ENCODE results near the gene ELMO3.
A peak's percentile ranks its signal among the peaks of the same experiment; 100 is the strongest.

Gene ELMO3

GRCh38 chr16:67155295-67156142 lies 43.4 kb upstream of the ELMO3 start:
- no peak overlapping the region for H3K27ac ChIP-seq (replicated peaks)
- no peak overlapping the region for H3K4me3 ChIP-seq (replicated peaks; ENCODE audit: insufficient read depth, low read length)
- TF ChIP-seq GABPA (IDR thresholded peaks at IDR 0.05; ENCODE audit: low read depth): peak; percentile 30; the same call in 1 of the 2 replicates
- TF ChIP-seq POLR2AphosphoS5 (IDR thresholded peaks at IDR 0.05; ENCODE audit: low read depth): no peak
- no peak for TF ChIP-seq SPI1 (IDR thresholded peaks at IDR 0.05; ENCODE audit: borderline replicate concordance, low read depth)
- TF ChIP-seq CTCF (IDR thresholded peaks at IDR 0.05; ENCODE audit: insufficient read depth, low read length): peak; percentile 99
- no peak for TF ChIP-seq REST (IDR thresholded peaks at IDR 0.05; ENCODE audit: insufficient replicate concordance, low read depth)
- H3K27me3 ChIP-seq (ENCODE audit: insufficient read depth, poor library complexity, severe bottlenecking): peaks cover 14% of the 10 kb centered on the region
- DNase-seq (ENCODE audit: low read depth in 1 of 2, low spot score in 1 of 2): peak; percentile 65 to 73

DNA sequence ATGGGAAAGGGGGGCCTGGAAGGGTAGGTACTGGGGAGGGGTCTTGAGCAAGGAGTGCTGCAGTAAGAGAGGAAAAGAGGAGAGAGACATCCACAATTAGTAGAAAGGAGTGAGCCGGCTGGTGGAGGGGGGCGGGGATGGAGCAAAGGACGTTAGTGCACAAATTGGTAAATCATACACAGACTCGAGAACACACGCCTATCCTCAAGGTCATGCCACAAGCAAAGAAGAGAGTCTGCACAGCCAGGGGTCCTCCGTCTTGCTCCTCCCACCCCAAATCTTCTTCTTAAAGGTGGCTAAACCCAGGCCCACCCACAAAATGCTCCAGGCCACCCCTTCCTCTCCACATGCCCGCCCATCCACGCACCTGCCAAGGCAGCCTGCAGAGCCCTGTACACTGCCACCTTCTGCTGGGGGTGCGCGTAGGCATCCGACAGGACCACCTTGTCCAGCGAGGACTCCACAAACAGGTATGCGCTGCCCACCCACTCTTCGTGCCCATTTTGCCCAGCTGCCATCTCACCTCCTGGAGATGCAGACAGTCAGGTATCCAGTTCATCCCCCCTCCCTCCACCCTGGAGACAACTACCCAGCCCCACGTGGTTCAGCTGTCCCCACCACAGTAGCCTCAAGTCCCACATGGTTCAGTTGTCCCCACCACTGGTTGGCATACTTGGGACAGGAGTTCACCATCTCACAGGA lies 42.6 kb upstream of the ELMO3 start:
- TF ChIP-seq REST (IDR thresholded peaks at IDR 0.05; ENCODE audit: insufficient replicate concordance, low read depth): no peak
- no peak for TF ChIP-seq GABPA (IDR thresholded peaks at IDR 0.05; ENCODE audit: low read depth)
- TF ChIP-seq CTCF (IDR thresholded peaks at IDR 0.05; ENCODE audit: insufficient read depth, low read length): no peak
- TF ChIP-seq SPI1 (IDR thresholded peaks at IDR 0.05; ENCODE audit: borderline replicate concordance, low read depth): no peak
- no peak for TF ChIP-seq POLR2AphosphoS5 (IDR thresholded peaks at IDR 0.05; ENCODE audit: low read depth)
- Histone ChIP-seq H3K4me3 (replicated peaks; ENCODE audit: insufficient read depth, low read length) (no peak overlapping the region), H3K27me3 (ENCODE audit: insufficient read depth, poor library complexity, severe bottlenecking) (peaks cover 6% of the 10 kb centered on the region), H3K27ac (replicated peaks) (no peak overlapping the region)
- DNase-seq (ENCODE audit: low read depth in 1 of 2, low spot score in 1 of 2): no peak

- no peak for TF ChIP-seq CTCF (IDR thresholded peaks at IDR 0.05; ENCODE audit: insufficient read depth, low read length)
- no peak for TF ChIP-seq REST (IDR thresholded peaks at IDR 0.05; ENCODE audit: insufficient replicate concordance, low read depth)
- TF ChIP-seq GABPA (IDR thresholded peaks at IDR 0.05; ENCODE audit: low read depth): no peak
- no peak for TF ChIP-seq POLR2AphosphoS5 (IDR thresholded peaks at IDR 0.05; ENCODE audit: low read depth)
- no peak for DNase-seq (ENCODE audit: low read depth in 1 of 2, low spot score in 1 of 2)
- no peak overlapping the region for H3K27ac ChIP-seq (replicated peaks)
- H3K4me3 ChIP-seq (replicated peaks; ENCODE audit: insufficient read depth, low read length): no peak overlapping the region
- H3K27me3 ChIP-seq (ENCODE audit: insufficient read depth, poor library complexity, severe bottlenecking): peaks cover 2% of the 10 kb centered on the region
These were observed 41.7 kb upstream of the ELMO3 start for GRCh38 chr16:67157106-67157748.

Data from HL-60 (cell line).